Activated B cell treated with CpG ODN at 0.5 μM for 24 hours (primary cell): ENCODE results near the gene SMIM3. TPM values are rescaled to one million over a fixed set of nuclear protein-coding genes. Genes with fewer than 3 reads are reported as not detected.

Experiments
- ATAC-seq: fragments of 200-7000 bp; cut with Tn5 transposase; one replicate; pipeline ENCODE4 v1.10.0; 2021; ENCODE audit warnings: low read depth, mild to moderate bottlenecking, moderate library complexity
- CTCF ChIA-PET: fragments of 350-600 bp; sonication (Branson Sonifier 250); formaldehyde crosslinking; loops from one replicate; lab custom pipeline; 2021; ENCODE audit warnings: antibody characterized with exemption; lab: Charles Lee
- POLR2A ChIA-PET: fragments of 350-600 bp; sonication (Branson Sonifier 250); formaldehyde crosslinking; loops from one replicate; lab custom pipeline; 2021; ENCODE audit warnings: antibody characterized with exemption; lab: Charles Lee
- DNase-seq: peaks from one replicate; pipeline ENCODE4 v3.0.0; 2022
- H3K27ac Mint-ChIP-seq: one replicate; pipeline ENCODE4 v1.8.0; 2020; ENCODE audit warnings: mixed read lengths
- H3K27me3 Mint-ChIP-seq: one replicate; pipeline ENCODE4 v1.8.0; 2021; ENCODE audit warnings: mixed read lengths
- H3K36me3 Mint-ChIP-seq: one replicate; pipeline ENCODE4 v1.8.0; 2021; ENCODE audit warnings: low read depth, mixed read lengths
- H3K4me1 Mint-ChIP-seq: one replicate; pipeline ENCODE4 v1.8.0; 2021; ENCODE audit warnings: mixed read lengths
- H3K4me3 Mint-ChIP-seq: one replicate; pipeline ENCODE4 v1.8.0; 2020; ENCODE audit warnings: mild to moderate bottlenecking, mixed read lengths
- H3K9me3 Mint-ChIP-seq: one replicate; pipeline ENCODE4 v1.8.0; 2020; ENCODE audit warnings: mixed read lengths
- CTCF ChIP-seq: fragments of 200-600 bp; IDR thresholded peaks from one replicate; pipeline ENCODE4 v1.8.0; 2022; ENCODE audit warnings: antibody characterized with exemption, mild to moderate bottlenecking
- intact Hi-C: fragments of 100-400 bp; cut with micrococcal nuclease; formaldehyde crosslinking; loops from one replicate; pipeline ENCODE4 v1.15.1; 2024
- total RNA-seq: library from RNA; stranded (reverse); gene quantifications from 2 replicates; pipeline ENCODE4 v1.2.3, GENCODE V29; 2022

Gene SMIM3
- total RNA-seq, 1 donor from 2014 or later, result 0.22 TPM

- no peak overlapping the region for H3K4me3 Mint-ChIP-seq
- H3K27ac Mint-ChIP-seq, result no peak overlapping the region
- DNase-seq (no peak), ATAC-seq (no peak)
- POLR2A ChIA-PET, result no interaction called here
- H3K4me1 Mint-ChIP-seq, result peaks cover 35% of the 10 kb centered on the region
- H3K9me3 Mint-ChIP-seq, result peaks cover 2% of the 10 kb centered on the region
- H3K36me3 Mint-ChIP-seq, result no peaks in the 10 kb centered on the region
- CTCF ChIA-PET, result interaction anchor here (1.3 kb wide), 1 partner anchor 534 kb away, joined by 4 read pairs; no protein-coding TSS in a partner anchor
- intact Hi-C loops, result no loop called here
- peaks cover 34% of the 10 kb centered on the region for H3K27me3 Mint-ChIP-seq
- TF ChIP-seq CTCF, result no peak
Observed at GRCh38 chr5:150781706-150782614, 3.4 kb downstream of the SMIM3 start.

GRCh38 chr5:150782850-150783249 is 4.3 kb downstream of the SMIM3 start:
- Mint-ChIP-seq H3K4me3 (no peak overlapping the region), H3K27me3 (peaks cover 28% of the 10 kb centered on the region), H3K9me3 (peaks cover 2% of the 10 kb centered on the region), H3K27ac (no peak overlapping the region), H3K36me3 (no peaks in the 10 kb centered on the region), H3K4me1 (peaks cover 33% of the 10 kb centered on the region)
- intact Hi-C loops, result no loop called here
- CTCF ChIA-PET, result no interaction called here
- POLR2A ChIA-PET, result no interaction called here
- no peak for TF ChIP-seq CTCF
- DNase-seq (no peak), ATAC-seq (no peak)

- Mint-ChIP-seq H3K27me3 (peaks cover 23% of the 10 kb centered on the region), H3K36me3 (no peaks in the 10 kb centered on the region), H3K4me3 (no peak overlapping the region), H3K27ac (no peak overlapping the region), H3K4me1 (peaks cover 27% of the 10 kb centered on the region), H3K9me3 (peaks cover 2% of the 10 kb centered on the region)
- ATAC-seq (no peak), DNase-seq (no peak)
- no peak for TF ChIP-seq CTCF
- CTCF ChIA-PET, result interaction anchor here (0.6 kb wide), 1 partner anchor 491 kb away, joined by 4 read pairs; no protein-coding TSS in a partner anchor
- intact Hi-C loops, result no loop called here
- POLR2A ChIA-PET, result interaction anchor here (0.7 kb wide), 1 partner anchor 206 kb away, joined by 12 read pairs; no protein-coding TSS in a partner anchor
Observed at GRCh38 chr5:150783422-150783928, 4.9 kb downstream of the SMIM3 start.

GRCh38 chr5:150785950-150786349 is 7.4 kb downstream of the SMIM3 start:
- H3K9me3 Mint-ChIP-seq, result peaks cover 2% of the 10 kb centered on the region
- ChIA-PET POLR2A (no interaction called here), CTCF (no interaction called here)
- intact Hi-C loops, result no loop called here
- ATAC-seq, result no peak
- no peak overlapping the region for H3K4me3 Mint-ChIP-seq
- H3K27me3 Mint-ChIP-seq, result peaks cover 35% of the 10 kb centered on the region
- no peak for DNase-seq
- no peaks in the 10 kb centered on the region for H3K36me3 Mint-ChIP-seq
- H3K4me1 Mint-ChIP-seq, result peaks cover 12% of the 10 kb centered on the region
- no peak overlapping the region for H3K27ac Mint-ChIP-seq
- TF ChIP-seq CTCF, result no peak

- ATAC-seq (no peak), DNase-seq (no peak)
- no peak overlapping the region for H3K4me3 Mint-ChIP-seq
- TF ChIP-seq CTCF, result no peak
- H3K9me3 Mint-ChIP-seq, result peaks cover 2% of the 10 kb centered on the region
- no peak overlapping the region for H3K27ac Mint-ChIP-seq
- intact Hi-C loops, result no loop called here
- H3K27me3 Mint-ChIP-seq, result peaks cover 38% of the 10 kb centered on the region
- no peaks in the 10 kb centered on the region for H3K36me3 Mint-ChIP-seq
- ChIA-PET CTCF (interaction anchor here (1.1 to 1.4 kb wide), 2 partner anchors 14 to 60 kb away, joined by 4 to 5 read pairs; no protein-coding TSS in a partner anchor), POLR2A (no interaction called here)
- peaks cover 11% of the 10 kb centered on the region for H3K4me1 Mint-ChIP-seq
Observed at GRCh38 chr5:150786876-150787275, 8.3 kb downstream of the SMIM3 start.
